Stimulated activated CD8-positive, alpha-beta memory T cell treated with anti-CD3 and anti-CD28 coated beads, Interleukin-2, amount 100 ng/mL, for 48 hours (primary cell): ENCODE data around the gene CSTPP1.
"Not testable (repeated sequence)": the region's sequence is repeated elsewhere in the genome, so short reads cannot be mapped to it uniquely, and the experiment has no call there.

ENCODE experiments used
- DNase-seq, 2 donors: peaks; one replicate each; pipeline ENCODE4 v3.0.0-alpha.2; 2020; ENCODE audit warnings: low read depth in 2 of 2

CSTPP1 gene

DNA sequence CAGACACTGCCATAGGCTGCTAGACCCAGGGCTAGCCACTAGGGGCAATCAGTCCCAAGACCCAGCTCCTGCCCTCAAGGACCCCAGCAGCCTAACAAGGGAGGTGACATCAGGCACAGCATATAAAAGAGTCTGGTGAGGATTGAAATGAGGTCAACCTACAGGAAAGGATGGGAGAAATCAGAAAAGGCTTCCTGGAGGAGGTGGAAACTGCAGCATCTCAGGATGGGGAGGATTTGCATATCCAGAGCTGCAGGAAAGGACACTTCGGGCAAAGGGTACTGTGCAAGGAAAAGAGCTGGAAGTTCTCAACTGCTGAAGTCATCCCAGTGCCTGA is 243.1 kb downstream of the CSTPP1 start:
- DNase-seq, result peak in 1 of 2 donors; percentile 28

DNA sequence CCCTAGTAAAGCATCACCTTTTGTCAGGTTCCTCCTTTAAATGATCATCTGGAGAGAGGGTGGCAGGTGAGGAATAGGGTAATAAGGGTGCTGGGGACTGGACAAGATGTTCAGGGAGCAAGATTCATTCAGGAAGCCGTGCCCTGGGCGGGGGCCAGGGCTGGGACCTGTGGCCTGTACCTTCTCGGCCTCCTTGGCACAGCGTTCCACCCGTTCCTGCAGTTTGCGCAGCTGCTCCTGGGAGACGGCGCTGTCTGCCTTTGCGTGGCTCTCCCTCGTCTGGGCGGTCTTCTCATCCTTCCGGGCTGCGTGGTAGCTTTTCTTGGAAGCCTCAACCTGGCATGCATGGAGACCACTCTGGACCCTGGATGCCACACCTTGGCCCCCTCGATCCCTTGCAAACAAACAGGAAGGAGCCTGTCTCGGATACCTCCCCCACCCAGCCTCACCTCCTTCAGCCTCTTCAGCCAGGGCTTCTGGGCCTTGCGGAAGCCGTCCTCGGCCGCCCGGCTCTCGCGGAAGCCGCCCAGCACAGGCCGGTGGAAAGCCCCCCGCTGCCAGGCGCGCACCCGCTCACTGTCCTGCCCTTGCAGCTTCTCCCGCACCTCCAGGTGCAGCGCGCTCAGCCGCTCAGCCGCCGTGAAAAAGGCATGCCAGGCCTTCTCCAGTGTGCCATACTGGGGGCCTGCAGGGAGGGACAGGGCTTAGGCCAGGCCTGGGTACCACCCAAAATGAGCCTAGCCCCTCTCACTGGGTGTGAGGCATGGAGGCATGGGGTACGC is 243.6 kb downstream of the CSTPP1 start:
- DNase-seq, result no peak

DNA sequence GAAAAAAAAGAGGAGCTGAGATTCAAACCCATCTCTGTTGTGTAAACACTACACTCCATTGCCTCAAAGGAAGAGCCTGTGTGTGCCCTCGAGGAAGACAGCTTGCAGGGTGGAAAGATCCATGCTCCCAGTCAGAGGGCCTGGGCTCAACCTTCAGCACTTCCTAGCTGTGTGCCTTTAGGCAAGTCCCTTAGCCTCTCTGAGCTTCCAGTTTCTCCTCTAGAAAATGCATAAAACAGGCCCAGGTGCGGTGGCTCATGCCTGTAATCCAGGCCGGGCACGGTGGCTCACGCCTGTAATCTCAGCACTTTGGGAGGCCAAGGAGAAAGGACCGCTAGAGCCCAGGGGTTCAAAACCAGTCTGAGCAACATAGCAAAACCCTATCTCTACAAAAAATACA is 244.7 kb downstream of the CSTPP1 start:
- no peak for DNase-seq

DNA sequence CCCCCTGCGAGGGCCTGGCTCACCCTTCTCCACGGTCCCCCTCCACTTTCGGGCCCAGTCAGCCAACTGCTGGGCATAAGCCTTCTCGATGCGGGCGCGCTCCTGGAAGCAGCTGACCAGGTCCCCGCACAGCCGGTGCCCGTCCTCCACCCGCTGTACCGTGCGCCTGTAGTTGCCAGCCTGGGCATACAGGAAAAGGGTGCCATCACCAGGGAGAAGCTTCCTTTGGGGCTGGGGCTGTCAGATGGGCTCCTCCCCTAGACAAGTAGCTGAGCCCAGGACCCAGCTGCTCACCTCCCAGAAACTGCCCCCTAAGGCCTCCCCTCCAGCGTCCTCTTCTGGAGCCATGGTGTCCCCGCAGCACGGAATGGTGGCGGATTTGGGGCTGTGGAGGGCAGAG is 245.8 kb downstream of the CSTPP1 start:
- DNase-seq, result no peak

DNA sequence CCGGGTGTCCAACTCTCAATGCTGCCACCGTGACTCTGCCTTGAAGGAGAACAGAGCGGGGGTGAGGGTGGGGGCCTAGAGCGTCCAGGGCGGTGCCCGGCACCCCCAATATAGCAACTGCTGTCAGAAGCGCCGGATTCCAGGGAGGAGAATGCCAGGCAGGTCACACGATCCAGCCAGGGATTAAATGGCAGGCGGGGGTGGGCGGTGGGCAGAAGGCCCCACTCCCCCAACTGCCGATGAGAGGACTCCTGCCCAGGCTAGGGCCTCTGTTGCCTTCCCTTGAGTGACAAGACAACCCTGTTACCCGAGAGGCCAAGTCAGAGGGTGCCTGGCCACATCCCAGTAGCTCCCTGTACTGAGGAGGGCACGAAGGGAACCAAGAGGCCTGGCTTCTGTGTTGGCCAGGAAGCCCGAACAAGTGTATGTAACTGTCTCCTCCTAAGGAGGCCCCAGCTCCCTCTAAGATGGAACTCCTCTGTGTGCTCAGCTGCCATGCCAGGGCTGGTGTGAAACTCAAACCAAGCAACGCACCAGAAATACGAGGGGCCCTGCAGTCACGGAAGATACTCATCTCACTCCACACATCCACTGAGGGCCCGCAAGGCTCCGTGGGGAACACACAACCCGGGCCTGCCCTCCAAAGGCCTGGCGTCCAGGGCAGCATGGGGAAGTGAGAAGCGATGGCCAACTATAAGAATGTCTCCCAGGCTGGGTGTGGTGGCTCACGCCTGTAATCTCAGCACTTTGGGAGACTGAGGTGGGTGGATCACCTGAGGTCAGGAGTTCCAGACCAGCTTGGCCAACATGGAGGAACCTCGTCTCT is 246.7 kb downstream of the CSTPP1 start:
- DNase-seq, result no peak

DNA sequence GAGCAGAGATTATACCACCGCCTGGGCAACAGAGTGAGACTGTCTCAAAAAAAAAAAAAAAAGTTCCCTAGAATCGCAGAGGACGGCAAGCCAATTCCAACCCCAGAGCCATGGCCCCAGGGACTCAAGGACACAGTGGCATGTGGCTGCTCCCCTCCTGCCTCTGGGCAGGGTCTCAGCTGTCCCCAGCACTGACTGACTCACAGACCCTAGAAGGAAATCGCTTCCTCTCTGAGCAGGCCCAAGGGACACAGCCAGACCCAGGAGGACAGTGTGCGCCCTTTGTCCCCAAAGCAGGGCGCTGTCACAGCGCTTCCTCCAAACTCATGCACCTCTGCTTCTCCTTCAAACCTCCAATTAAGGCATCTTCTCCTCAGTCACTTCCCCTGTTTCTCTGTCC is 247.4 kb downstream of the CSTPP1 start:
- no peak for DNase-seq

DNA sequence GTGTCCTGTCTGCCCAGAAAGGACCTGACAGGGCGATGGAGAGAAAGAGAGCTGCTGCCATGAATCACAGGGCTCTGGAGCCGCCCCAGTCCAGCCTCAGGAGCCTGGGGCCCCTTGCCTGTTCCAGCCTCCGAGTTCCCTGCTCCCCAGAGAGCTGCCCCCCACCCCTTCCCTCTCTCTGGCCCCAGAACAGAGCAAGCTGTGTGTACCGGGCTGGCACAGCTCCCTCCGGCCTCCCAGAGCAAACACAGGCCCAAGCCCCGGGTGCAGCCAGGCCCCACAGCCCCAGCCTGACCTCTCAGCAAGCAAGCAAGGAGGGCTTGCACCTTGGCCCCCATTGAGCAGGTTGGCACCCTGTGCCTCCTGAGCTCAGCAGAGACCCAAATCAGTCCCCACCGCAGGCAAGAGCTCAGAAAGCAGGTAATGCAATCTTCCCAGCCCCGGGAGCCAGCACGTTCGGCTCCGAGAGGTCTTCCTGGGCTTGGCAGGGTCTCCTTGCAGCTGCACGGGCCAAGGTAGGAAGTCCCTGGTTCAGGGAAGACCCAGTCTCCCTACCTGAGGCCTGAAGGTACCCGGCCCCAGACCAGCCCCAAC is 248.2 kb downstream of the CSTPP1 start:
- DNase-seq, result no peak

DNA sequence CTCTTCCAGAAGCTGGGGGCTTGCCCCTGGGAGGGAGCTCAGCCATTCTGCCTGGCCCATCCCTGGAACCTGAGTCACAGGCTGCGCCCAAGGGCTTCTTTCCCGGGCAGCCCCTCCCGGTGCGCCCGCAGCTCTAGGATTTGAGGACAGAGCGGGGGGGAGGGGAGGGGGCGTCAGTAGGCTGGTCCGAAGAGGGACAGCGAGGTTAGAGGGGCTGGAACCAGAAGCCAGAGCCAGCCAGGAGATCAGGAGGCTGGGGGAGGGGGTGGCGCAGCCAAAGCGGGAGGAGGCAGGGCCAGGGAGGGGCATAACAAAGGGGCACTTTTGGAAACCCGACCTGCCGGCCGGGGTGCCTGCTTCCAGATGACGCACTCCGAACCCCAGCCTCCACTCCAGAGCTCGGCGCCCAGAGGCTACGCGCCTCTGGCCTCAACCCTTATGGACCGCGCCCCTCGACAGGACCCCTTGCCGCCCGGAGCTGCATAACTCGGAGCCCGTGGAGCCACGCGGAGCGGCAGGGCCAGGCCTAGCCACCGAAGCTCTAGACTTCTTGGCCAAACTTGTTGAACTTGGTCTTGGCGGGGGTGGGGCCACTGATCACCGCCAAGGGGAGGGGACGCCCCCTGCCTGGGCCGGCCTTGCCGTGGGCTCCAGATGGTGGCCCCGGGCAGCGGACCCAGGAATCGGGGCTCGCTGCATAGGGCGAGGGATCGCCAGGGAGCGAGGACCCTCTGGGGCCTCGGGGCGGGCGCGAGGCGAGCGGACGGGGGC is 248.9 kb downstream of the CSTPP1 start:
- no peak for DNase-seq

DNA sequence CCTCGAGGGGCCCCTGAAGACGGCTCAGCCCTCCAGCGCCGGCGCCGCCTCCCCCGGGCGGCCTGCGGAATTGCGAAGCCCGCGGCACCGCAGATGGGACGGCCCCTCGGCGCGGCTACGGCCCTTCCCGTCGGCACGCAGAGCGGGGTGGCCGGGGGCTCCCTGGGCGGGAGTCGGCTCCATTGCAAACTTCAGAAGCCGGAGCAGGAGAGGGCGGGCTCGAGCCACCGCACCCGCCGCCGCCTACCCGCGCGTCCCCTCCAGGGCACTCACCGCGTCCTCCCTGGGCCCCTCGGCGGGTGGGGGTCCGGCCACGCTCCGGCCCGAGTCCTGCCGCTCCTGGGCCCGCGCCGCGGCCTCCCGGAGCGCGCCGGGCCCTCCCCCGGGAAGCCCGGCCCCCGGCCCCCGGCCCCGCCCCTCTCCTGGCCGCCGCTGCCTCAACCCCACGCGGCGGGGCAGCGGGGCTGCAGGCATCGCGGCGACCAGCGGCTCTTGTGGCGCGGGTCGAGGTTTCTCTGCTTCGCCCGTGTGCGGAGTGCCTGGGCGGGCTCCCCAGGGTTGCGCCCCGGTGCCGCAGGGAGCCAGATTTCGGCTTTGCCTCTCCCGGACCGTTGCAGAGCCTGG is 249.6 kb downstream of the CSTPP1 start, which contains the start of gene PACSIN3:
Gene PACSIN3, minus strand, starts transcription at position 359 of the 624 bp plus-strand sequence. CDS start 3,707 bp downstream, outside the sequence.
- peak in 1 of 2 donors; percentile 23 for DNase-seq

DNA sequence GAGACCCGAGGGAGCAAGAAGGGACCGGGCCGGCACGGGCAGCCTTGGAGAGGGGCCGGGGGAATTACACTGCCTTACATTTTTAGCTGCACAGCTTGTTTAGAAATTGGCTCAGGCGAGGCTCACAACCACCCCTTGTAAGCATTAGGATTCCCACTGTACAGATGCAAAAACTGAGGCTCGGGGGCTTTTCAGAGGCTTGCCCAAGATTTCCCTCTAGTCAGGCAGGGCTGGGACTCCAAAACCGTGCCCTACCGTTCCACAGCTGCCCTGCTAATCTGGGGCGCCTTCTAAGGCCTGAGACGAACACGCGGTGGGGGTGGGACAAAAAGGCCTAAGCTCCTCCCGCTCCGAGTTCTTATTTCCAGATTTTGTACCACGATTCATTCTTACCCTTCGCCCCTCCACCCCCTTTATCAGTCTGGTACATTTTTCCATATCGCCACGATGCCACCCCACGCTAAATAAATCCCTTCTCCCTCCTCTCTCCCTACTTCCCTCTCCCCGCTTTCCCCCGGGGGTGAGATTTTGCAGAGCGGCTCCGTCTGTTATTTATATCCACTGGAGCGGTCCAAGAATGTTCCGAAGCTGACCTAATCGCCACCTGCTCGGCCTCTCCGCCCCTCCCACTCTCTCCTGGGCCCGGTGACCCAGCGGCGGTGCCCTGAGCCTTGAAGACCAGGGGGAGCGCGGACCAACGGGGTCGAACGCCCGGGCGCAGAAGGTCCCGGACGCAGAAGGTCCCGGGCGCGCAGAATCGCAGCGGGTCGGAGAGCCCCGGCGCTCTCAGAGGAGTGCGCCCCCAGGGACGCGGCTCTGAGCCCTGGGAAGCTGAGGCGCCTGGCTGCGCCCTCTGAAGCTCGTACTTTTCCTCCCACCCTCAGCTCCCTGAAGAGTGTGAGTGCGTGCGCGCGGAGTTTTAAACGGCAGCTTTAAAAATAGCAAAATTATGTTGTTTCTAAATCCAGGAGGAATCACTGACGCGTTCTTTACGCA is 250.4 kb downstream of the CSTPP1 start:
- peak in 1 of 2 donors; percentile 34 for DNase-seq

DNA sequence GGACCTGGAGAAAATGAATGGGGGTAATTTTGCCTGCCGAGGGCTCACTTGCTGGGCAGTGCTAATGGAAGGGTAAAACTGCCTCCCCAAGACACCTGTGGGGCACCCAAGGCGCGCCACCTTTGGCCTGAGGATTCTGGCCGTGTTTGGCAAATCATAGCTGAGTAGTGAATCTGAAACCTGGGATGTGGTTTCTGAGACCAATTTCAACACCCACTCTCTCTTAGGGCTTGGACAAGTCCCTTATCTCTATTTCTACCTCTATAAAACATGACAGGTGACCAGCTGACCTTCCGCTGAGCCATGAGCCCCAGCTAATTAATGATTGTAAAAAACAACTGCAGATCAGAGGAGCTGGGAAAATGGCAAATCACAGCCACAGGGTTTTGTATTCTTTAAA is 251.2 kb downstream of the CSTPP1 start:
- no peak for DNase-seq

DNA sequence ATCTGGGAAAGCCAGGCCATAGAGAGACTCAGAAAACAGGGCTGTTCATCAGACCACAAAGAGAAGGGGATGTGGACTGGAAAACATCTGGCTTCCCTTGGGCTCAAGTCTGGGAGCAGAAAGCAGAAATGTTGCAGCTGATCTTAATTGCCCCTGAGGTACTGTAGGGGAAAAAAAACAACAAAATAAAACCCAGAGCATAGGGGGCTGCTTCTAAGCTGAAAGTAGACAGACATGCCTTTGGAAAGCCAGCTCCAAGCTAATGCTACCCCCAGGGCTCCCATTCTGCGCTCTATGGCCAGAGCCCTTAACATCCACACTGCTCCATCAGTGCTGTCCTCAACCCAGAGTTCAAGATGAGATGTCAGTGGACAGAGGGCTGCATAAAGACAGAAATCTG is 251.7 kb downstream of the CSTPP1 start:
- no peak for DNase-seq

DNA sequence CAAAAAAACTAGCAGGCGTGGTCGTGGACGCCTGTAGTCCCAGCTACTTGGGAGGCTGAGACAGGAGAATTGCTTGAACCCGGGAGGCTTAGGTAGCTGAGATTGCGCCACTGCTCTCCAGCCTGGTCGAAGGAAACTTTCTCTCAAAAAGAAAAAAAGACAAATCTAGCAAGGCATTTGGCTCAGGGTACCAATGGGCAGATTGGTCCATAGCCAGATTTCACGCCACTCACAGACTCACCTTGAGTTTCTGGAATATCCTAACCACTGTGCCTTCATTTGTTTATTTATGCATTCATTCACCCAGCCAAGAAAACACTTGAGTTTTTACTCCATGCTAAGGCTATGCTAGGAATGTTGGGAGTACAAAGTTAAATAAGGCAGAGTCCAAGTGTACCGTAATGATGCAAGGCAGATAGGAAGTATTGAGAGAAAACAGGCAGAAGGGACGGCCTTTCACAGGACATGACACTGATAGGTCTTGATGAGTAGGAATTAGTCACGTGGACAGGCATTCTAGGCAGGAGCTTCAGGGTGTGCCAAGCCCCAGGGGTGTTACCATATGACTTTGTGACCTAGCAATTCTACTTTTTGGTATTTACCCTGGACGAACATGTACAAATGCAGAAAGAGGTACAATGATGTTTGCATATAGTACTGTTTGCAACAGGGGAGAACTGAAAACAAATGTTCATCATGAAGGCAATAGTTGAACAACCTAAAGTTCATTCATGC is 252.7 kb downstream of the CSTPP1 start:
- no peak for DNase-seq

DNA sequence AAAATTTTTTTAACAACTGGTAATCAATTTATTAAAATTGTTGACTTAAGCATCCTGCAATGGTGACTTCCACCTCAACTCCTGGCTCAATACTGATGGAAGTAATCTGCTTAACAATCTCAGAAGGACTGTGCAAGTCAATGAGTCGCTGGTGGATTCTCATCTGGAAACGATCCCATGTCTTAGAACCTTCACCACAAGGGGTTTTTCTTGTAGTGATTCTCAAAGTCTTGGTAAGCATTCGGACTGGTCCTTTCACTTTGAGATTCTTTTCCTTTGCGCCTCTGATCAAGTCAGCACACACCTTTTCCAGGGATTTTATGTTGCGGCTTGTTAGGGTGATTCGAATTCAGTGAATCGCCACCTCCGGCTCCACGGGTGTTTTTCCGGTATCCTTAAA is 254.6 kb downstream of the CSTPP1 start:
- DNase-seq, result not testable (repeated sequence)

DNA sequence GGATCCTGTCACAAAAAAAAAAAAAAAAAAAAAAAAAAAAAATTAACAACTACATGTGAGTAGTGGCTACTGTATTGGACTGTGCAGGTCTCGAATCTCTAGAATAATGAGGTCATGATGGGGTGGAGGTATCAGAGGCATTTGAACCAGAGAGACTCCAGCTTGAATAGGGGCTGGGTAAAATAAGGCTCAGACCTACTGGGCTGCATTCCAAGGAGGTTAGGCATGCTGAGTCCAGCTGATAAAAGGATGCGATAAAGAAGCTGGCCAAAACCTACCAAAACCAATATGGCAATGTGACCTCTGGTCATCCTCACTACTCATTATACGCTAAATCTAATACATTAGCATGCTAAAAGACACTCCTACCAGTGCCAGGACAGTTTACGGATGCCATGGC is 255.6 kb downstream of the CSTPP1 start:
- no peak for DNase-seq

DNA sequence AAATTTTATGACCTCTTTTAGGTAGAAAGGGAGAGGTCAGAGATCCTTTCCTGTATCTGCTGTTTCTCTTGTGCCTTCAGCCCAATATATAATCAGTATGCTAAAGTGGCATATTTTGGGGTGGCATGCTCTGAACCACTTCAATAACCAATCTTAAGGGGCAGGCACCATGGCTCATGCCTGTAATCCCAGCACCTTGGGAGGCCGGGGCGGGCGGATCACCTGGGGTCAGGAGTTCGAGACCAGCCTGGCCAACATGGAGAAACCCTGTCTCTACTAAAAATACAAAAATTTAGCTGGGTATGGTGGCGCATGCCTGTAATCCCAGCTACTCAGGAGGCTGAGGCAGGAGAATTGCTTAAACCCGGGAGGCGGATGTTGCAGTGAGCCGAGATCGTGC is 261.6 kb downstream of the CSTPP1 start:
- not testable (repeated sequence) for DNase-seq

DNA sequence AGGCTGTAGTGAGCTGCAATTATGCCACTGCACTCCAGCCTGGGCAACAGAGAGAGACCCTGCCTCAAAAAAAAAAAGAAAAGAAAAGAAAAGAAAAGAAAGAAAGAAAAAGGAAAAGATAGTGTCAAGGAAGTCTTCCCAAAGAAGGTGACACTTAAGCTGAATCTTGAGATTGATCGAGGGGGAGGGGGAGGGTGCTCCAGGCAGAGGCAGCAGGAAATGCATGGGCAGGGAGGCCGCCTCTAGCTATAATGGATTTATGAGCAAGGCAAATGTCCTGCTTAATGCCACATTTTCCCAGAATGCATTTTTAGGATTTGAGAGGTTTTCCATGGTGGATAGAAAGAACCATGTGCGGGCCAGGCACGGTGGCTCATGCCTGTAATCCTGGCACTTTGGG is 264.5 kb downstream of the CSTPP1 start:
- no peak for DNase-seq

DNA sequence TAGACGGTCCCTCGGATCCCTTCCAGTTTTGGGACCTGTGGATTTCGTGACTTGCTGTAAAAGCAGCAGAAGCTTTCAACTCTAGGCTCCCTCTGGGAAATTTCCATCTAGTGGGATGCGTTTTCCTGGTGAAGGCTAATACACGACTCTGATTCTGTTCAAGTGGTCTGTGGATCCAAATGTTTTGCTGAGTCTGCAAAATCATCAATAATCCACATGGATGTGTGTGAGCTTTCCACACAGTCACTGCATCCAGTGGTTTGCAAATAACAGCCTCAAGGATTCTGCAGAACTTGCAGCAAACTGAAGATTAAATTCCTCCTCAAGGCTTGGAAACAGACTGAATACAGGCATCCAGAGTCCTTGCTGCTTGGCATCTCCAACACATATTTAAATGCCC is 266.0 kb downstream of the CSTPP1 start:
- DNase-seq, result no peak

DNA sequence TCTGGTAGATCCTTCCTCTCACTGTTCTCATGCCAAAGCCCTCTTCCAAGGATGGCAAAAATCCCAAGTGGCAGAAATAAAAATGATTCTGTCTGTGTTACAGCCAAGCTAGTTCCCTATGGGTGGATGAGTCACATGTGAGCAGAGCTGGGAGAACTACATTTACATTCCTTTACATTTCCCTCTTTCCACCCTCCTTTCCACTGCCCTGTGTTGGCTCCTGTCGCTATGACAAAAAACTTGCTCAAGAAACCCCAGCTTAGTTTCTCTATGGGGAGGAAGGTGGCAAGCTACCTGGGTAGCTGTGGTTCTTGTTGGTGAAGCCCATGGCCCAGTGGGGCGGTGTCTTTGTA is 268.1 kb downstream of the CSTPP1 start:
- no peak for DNase-seq

DNA sequence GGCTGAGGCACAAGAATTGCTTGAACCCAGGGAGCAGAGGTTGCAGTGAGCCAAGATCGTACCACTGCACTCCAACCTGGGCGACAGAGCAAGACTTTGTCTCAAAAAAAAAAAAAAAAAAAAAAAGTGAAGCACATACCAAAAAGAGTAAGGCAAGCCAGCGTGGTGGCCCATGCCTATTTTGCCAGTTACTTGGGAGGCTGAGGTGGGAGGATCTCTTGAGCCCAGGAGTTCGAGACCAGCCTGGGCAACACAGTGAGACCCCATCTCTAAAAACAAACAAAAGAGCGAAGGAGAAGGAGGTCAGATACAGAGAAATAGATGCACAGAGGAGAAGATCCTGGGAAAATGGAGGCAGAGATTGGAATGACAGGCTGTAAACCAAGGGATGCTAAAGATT is 270.0 kb downstream of the CSTPP1 start:
- DNase-seq, result not testable (repeated sequence)
